Hepatocyte (in vitro differentiated cells): ENCODE results near the gene MYL5.

Experiments
- EZH2 ChIP-seq: fragments of 200-600 bp; sonication (generic); IDR thresholded peaks from 2 replicates; pipeline ENCODE4 v1.6.1; 2016; ENCODE audit warnings: antibody characterized with exemption, mild to moderate bottlenecking, borderline replicate concordance
- TF ChIP-seq, protein P1 (sequence below): fragments of 200-600 bp; sonication (generic); IDR thresholded peaks from 2 replicates; pipeline ENCODE4 v1.5.1; 2016; ENCODE audit warnings: antibody characterized with exemption, mild to moderate bottlenecking; ENCODE audit not compliant: poor library complexity

DNA sequence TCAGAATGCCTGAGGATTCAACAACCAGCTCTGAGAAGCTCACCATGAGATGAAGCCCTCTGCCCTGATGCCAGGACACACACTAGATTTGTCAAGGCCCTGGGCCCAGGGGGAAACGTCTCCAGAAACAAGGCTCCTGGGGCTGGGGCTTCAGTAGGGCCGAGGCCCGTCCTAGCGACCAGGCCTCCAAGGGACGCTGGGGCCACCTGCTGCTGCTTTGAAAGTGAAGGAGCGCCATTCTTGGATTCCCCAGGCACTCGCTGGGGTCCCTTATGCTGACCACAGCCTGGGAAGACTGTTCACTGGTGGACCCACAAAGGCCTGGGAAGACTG lies 25.1 kb upstream of the MYL5 start:
- TF ChIP-seq, protein P1, sequence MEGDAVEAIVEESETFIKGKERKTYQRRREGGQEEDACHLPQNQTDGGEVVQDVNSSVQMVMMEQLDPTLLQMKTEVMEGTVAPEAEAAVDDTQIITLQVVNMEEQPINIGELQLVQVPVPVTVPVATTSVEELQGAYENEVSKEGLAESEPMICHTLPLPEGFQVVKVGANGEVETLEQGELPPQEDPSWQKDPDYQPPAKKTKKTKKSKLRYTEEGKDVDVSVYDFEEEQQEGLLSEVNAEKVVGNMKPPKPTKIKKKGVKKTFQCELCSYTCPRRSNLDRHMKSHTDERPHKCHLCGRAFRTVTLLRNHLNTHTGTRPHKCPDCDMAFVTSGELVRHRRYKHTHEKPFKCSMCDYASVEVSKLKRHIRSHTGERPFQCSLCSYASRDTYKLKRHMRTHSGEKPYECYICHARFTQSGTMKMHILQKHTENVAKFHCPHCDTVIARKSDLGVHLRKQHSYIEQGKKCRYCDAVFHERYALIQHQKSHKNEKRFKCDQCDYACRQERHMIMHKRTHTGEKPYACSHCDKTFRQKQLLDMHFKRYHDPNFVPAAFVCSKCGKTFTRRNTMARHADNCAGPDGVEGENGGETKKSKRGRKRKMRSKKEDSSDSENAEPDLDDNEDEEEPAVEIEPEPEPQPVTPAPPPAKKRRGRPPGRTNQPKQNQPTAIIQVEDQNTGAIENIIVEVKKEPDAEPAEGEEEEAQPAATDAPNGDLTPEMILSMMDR = no peak
- TF ChIP-seq EZH2 = no peak
